SH-SY5Y (cell line): ENCODE measurements around the gene TMSB4X.

Source experiments
- GATA2 ChIP-seq: IDR thresholded peaks from 2 replicates; pipeline ENCODE4 v1.6.1; 2011; ENCODE audit warnings: mild to moderate bottlenecking, low read depth, low read length
- GATA3 ChIP-seq: IDR thresholded peaks from 2 replicates; pipeline ENCODE4 v1.6.1; 2011; ENCODE audit warnings: low read depth, mild to moderate bottlenecking, low read length, moderate library complexity

DNA sequence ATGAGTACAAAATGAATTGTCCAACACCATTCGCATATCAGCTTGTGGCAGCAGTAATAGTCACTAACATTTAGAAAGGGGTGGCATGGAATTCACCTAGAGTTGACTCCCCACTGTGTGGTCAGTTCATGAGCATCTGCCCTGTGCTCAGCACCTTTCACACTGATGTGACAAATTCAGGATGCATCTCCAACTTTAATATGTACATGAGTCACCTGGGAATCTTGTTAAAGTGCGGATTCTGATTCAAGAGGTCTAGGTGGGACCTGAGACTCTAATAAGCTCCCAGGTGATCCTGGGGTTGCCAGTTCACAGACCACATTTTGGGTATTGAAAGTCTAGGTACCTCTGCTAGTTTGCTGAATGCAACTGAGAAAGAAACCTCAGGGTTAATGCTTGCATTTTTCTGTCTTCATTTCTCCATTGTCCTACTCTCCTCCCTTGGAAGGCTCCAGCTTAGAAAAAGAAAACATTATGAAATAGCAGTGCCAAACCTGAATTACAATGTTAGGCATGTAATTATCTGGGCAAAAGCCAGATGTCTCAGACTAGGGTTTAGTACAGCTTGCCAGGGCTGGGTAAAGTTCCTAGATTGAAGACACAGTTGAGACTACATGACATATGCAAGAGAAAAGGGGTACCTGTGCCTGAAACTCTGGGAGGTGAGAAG lies 32.7 kb downstream of the TMSB4X start:
- TF ChIP-seq GATA2 (no peak), GATA3 (no peak)
